SIG-M5 (cell line): ENCODE data around the gene ADAMTS7.
"Not testable (repeated sequence)": the region's sequence is repeated elsewhere in the genome, so short reads cannot be mapped to it uniquely, and the experiment has no call there.

Experiments
- DNase-seq: peaks from one replicate; lab custom pipeline; 2025; lab: John Stamatoyannopoulos, UW

ADAMTS7 gene

DNA sequence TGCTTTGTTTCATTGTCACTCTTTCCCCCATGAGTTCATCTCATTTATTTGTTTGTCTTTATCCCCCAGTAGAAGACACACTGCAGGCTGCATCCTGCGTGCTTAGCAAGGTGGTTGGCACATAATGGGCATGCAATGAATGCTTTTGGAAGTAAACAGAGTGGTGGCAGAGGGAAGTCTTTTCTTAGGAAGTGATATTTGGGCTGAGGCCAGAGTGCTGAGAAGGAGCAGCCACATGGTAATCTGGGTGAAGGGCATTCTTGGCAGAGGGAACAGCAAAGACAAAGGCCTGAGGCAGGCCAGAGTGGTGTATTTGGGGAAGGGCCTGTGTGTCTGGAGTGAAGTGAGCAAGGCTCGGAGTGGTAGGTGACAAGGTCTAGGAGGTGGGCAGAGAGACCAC lies 17.7 kb upstream of the ADAMTS7 start:
- DNase-seq = no peak

- no peak for DNase-seq
Measured at GRCh38 chr15:78822514-78822913, 11.2 kb upstream of the ADAMTS7 start.

DNA sequence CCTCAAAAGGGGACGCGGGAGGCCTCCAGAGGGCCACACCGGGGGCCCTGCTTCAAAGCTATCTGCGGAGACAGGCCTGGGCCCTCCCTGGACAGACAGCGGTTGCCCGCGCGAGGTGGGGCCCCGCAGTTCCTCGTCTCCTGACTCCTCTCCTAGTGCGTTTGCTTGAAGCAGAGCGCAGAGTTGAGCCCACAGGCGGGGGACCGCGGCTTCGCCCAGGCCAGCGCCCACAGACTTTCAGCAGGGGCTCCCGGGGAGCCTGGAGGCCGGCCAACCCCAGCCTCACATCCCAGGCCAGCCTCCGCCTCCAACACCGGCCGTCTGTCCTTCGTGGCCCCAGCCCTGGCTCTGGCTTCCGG lies 540 bp upstream of the ADAMTS7 start:
- DNase-seq = no peak

GRCh38 chr15:78810362-78811123 lies 721 bp downstream of the ADAMTS7 start:
- DNase-seq = no peak

DNA sequence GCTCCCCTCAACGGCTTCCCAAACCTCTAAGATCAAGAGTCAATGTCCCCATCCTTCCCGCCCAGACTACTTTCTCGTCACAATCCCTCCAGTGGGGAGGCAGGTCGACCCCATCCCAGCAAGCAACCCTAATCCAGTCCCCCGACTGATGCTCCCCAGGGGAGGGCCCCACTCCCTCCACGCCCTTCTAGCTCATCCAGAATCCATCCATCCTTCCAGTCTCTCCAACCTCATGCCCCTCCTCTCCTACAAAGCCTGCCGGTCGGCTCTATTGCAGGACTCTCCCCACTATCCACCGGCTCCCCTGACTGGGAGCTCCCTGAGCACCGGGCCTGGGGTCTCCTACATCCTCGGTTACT lies 1.3 kb downstream of the ADAMTS7 start:
- no peak for DNase-seq

- no peak for DNase-seq
Measured at GRCh38 chr15:78808550-78808949, 2.7 kb downstream of the ADAMTS7 start.

- no peak for DNase-seq
Measured at GRCh38 chr15:78807359-78807758, 3.9 kb downstream of the ADAMTS7 start.

GRCh38 chr15:78804391-78804792 lies 6.9 kb downstream of the ADAMTS7 start:
- DNase-seq = no peak

- DNase-seq = no peak
Measured at GRCh38 chr15:78800806-78801205, 10.5 kb downstream of the ADAMTS7 start.

DNA sequence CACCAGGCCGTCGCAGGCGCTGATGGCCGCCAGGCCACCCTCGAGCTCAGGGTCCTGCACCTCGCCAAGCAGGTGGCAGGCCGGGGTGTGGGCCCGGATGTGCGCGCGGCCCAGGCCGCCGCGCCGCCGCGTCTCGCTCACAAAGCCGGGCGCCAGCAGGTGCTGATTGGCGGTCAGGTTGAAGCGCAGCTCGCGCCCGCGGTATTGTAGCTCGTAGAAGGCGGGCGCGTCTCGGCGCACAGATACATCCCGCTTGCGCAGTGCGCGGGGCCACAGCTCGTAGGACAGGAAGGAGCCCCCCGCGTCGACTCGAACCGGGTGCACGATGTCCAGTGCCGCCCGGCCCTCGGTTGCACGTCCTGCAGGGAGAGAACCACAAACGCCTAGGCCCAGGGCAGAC lies 11.1 kb downstream of the ADAMTS7 start:
- no peak for DNase-seq

DNA sequence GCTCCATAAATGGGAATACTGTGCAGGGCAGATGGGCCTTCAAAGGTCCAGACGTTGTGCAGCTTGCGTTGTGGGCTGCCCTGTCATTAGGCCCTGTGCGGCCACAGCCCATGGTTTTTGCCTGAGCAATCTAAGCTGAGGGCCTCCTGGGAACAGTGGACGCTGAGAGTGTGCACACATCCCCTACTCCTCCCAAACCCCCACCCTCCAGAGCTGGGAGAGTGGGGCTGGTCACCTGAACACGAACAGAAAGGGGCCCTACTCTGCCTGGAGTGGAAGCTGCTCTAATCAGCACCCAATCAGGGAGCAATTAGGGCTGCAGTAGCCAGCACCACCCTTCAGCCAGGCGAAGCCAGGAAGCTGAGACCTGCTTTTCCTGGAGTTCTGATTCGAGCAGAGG lies 12.2 kb downstream of the ADAMTS7 start:
- not testable (repeated sequence) for DNase-seq

GRCh38 chr15:78798355-78798754 lies 12.9 kb downstream of the ADAMTS7 start:
- DNase-seq = not testable (repeated sequence)

DNA sequence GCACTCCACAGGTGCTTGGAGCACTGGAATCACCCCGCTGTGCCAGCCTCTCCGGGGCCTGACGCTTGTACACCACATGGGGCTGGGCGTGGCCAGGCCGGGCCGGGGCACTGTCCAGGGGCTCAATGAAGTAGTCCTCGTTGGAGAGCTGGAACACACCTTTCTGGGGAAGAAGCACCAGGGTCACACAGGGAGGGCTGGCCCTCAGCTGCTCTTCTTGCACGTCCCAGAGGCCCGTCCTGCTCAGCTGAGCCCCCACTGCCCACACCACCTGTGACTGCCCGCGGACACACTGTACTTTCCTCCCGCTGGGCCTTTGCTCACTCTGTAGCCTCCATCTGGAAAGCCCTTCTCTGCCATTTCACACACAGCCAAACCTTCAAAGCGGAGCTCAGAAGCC lies 13.3 kb downstream of the ADAMTS7 start:
- no peak for DNase-seq

DNA sequence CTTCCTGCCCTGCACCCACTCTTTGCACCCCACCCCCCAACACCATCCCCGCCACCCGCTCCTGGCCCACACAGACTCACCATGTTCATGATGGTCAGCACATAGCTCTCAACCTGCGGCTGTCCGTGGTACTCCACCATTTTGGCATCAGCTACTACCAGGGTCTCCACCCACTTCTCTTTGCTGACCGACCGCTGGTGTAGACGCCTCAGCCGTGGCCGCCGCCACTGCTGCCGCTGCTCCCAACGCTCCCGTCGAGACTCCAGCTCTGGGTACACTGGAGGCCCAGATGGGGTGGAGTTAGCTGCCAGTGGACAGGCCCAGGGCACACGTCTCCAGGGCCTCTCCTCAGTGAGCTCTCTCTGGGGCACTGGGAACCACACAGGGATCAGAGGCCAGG lies 14.8 kb downstream of the ADAMTS7 start:
- DNase-seq = no peak

- no peak for DNase-seq
Measured at GRCh38 chr15:78795043-78795442, 16.2 kb downstream of the ADAMTS7 start.

- DNase-seq = not testable (repeated sequence)
Measured at GRCh38 chr15:78794446-78794845, 16.8 kb downstream of the ADAMTS7 start.

- DNase-seq = no peak
Measured at GRCh38 chr15:78791357-78791756, 19.9 kb downstream of the ADAMTS7 start.

DNA sequence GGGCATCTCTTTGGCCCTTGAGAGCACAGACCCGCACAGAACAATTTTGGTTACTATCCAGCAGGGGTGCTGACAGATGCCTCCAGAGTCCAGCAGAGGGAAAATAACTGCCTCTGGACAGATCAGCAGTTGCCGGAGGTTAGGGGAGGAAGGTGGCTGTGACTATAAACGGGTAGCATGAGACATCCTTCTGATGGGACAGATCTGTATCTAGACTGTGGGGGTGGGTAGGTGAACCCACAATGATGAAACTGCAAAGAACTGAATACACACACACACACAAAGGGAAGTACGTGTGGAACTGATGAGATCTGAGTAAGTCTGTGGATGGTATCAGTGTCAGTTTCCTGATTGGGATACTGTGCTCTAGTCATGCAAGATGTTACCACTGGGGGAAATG lies 21.2 kb downstream of the ADAMTS7 start:
- DNase-seq = no peak

GRCh38 chr15:78789615-78790014 lies 21.6 kb downstream of the ADAMTS7 start:
- no peak for DNase-seq

- no peak for DNase-seq
Measured at GRCh38 chr15:78788016-78788660, 23.1 kb downstream of the ADAMTS7 start.

GRCh38 chr15:78782402-78782801 lies 28.9 kb downstream of the ADAMTS7 start:
- not testable (repeated sequence) for DNase-seq

DNA sequence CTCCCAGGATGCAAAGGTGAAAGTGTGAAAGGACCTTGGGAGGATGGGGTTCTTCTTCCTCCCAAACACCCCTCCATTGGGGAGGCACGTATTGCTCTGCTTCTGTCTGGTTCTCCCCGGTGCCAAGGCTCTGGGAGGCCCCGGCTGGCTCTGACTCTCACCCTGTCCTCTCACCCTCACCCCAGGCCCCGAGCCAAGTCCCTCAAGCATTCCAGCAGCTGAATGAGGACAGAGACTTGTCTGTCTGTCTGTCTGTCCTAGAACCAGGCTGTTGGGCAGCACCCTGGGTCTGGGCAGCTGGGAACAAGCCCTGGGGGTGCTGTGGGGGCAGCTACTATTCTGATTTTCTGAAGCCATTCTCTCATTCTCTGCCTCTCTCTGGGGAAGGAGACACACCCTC lies 29.9 kb downstream of the ADAMTS7 start:
- not testable (repeated sequence) for DNase-seq

DNA sequence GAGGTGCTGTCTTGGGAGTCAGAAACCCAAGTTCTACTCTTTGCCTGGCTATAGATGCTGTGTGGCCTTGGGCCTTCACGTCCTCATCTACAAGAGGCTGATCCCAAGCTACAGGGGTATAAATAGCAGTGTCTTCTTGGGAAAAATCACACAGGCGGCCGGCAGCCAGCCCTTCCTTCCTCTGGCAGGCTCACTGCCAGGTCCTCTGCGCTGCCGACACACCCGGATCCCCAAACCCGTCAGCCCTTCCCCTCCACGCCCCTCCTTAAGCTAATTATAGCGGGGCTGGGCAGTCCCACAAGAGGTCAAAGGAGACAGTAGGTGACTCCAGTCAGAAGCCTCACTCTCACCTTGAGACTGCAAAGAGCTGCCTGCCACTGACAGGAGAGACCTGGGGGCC lies 31.3 kb downstream of the ADAMTS7 start:
- DNase-seq = not testable (repeated sequence)
